GM19025 (cell line): ENCODE measurements around the gene ZNF763.
A peak's percentile ranks its signal among the peaks of the same experiment; 100 is the strongest.
"Not testable (repeated sequence)": the region's sequence is repeated elsewhere in the genome, so short reads cannot be mapped to it uniquely, and the experiment has no call there.

Source experiments
- ATAC-seq: cut with Tn5 transposase; IDR thresholded peaks from one replicate; pipeline ENCODE4 v1.9.1; 2021; ENCODE audit warnings: mild to moderate bottlenecking, low read depth, moderate library complexity; ENCODE audit not compliant: unreplicated experiment

The ZNF763 gene

DNA sequence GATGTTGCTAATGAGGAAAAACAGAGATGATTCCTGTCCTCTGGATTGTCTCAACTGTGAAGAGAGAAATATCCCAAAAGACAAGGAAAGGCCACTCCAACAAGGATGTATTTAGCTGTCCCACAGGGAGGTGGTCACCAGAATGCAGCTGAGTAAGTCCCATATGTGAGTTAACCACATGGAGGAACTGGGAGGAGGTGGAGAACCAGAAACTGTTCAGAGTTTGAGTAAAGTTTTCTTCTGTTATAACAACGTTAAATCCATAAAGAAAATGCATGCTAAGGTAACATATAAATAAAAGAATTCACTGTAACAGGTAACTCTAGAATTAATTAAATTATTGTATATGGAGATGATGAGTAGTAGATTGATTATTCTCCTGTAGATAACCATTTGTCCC, 5.3 kb downstream of the ZNF763 start:
- no peak for ATAC-seq

DNA sequence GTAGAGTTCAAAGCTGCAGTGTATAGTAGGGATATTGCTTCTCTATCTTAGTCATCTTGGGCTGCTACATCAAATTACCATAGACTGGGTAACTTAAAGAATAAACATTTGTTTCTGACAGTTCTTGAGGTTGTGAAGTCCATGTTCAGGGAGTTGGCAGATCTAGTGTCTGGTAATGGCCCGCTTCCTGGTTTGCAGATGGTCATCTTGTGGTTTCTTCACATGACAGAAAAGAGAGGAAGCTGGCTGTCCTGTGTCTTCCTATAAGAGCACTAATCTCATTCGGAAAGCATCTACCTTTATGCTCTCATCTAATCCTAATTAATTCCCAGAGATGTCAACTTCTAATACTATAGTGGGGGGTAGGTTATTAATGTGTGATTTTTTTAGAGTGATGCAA, 6.2 kb downstream of the ZNF763 start:
- ATAC-seq = no peak

GRCh38 chr19:11973019-11973810, 8.4 kb downstream of the ZNF763 start:
- no peak for ATAC-seq

DNA sequence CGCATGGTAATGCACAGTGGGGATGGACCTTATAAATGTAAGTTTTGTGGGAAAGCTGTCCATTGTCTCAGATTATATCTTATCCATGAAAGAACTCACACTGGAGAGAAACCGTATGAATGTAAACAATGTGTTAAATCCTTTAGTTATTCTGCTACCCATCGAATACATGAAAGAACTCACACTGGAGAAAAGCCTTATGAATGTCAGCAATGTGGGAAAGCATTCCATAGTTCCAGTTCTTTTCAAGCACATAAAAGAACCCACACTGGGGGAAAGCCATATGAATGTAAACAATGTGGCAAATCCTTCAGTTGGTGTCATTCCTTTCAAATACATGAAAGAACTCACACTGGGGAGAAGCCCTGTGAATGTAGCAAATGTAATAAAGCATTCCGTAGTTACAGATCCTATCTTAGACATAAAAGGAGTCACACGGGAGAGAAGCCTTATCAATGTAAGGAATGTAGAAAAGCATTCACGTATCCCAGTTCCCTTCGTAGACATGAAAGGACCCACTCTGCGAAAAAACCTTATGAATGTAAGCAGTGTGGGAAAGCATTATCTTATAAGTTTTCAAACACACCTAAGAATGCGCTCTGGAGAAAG, 13.8 kb downstream of the ZNF763 start:
- ATAC-seq = no peak

DNA sequence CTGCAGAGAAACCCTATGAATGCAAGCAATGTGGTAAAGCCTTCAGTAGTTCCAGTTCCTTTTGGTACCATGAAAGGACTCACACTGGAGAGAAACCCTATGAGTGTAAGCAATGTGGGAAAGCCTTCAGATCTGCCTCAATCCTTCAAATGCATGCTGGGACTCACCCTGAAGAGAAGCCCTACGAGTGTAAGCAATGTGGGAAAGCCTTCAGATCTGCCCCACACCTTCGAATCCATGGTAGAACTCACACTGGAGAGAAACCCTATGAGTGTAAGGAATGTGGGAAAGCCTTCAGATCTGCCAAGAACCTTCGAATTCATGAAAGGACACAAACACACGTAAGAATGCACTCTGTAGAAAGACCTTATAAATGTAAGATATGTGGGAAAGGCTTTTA, 14.7 kb downstream of the ZNF763 start:
- ATAC-seq = no peak

DNA sequence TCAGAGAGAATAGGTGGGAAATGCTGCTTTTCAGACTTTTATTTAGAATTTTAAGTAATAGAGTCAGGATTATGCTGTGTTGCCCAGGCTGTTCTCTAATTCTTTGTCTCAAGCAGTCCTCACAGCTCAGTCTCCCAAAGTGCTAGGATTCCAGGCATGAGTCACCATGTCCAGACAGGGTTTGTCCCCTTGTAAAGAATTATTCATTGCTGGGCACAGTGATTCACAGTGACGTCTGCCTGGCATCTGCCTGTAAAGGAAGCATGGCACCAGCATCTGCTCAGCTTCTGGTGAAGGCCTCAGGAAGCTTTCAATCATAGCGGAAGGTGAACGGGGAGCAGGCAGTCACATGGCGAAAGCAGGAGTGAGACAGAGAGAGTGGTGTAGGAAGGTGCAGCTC, 17.7 kb downstream of the ZNF763 start:
- no peak for ATAC-seq

- ATAC-seq = no peak
These were observed 20.1 kb downstream of the ZNF763 start for GRCh38 chr19:11984986-11985385.

DNA sequence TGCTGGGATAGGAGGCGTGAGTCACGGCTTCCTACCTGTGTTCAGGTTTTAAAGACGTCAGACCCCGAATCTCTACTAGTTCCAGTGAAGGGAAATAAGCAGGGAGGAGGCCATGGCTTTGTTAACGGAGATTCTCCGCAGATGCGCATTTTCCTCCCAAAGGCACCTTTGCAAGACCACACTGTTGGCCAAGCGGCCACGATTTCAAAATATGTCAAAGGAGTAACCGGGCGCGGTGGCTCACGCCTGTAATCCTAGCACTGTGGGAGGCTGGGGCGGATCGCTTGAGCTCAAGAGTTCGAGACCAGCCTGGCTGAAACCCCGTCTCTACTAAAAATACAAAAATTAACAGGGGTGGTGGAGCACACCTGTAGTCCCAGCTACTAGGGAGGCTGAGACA, 21.9 kb downstream of the ZNF763 start:
- no peak for ATAC-seq

DNA sequence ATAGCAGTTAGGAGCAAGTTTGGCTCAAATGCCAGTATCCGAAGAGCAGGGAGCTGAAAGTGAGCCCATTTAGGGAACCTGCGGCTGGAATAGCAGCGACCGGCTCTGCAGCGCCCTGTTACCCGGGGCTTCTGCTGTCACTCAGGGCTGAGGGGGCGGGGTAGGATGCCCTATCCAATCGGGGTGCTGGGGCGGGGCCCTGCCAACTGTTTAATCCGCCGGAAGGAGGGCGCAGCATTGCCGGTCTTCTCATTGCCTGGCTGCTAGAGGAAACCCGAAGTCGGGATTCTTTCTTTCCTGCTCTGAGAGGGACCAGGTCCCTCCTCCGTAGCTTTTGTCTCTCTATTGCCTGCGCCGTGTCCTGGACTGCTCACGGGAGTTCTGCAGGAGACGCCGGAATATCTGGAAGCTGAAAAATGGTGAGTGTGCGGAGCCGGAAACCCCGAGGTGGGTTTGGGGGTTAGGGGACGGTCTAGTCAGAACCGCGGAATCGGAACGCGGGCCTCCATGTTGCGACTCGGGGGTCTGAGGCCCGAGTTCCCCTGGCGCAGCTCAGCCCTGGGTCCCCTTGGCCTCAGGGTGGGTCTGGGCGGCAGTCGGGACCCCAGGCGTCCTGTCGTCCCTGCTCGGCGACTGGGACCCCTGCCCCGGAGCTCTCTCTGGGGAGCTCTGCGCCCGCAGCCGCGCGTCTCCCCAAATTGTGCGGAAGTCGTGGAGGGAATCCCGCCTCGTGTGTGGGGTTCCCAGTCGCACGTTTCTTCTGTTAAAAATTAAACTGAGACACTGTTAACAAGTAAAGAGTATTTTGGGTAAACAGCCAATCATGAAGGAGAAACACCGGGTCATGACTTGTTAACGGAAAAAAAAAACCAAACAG, 22.8 kb downstream of the ZNF763 start:
- ATAC-seq = peak; percentile 87

DNA sequence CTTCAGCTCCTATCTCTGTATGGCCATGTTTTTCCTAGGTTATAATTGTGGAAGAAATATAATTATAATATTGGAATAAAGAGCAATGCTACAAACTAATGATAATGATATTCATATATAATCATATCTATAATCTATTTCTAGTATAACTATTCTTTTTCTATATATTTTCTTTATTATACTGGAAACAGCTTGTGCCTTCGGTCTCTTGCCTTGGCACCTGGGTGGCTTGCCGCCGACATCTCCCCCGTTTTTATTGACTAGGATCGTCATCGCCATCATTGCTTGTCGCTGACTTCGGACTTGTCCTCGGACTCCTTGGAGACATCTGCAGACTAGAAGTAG, 24.2 kb downstream of the ZNF763 start:
- no peak for ATAC-seq

DNA sequence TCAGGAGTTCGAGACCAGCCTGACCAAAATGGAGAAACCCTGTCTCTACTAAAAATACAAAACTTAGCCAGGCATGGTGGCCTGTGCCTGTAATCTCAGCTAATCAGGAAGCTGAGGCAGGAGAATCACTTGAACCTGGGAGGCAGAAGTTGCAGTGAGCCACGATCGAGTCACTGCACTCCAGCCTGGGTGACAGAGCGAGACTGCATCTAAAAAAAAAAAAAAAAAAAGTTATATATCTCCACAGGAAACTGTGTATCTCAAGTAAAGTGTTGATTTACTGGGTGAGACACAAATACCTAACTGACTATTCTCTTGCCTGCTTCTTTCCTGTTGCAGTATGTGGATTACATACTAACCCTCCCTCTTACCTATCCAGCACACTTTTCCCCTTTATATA, 27.1 kb downstream of the ZNF763 start:
- not testable (repeated sequence) for ATAC-seq

DNA sequence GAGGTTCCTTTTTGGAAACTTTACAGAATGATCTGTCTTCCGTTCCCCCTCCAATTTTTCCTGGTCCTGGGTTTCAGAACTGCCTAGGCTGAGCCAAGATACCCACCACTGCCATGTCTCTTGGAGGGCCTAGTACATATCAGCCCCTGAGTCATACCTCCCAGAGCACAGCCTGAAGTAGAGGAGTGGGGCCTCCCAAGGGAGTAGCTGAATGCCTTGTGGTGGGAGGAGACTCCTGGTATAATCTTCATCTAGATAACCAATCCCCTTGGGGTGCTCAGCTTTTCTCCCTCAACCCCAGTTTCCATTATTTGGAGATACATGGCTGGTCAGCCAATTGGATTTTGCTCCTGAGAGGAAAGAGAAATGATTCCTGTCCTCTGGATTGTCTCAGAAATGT, 30.3 kb downstream of the ZNF763 start:
- no peak for ATAC-seq

GRCh38 chr19:12000152-12000981, 35.5 kb downstream of the ZNF763 start:
- no peak for ATAC-seq

DNA sequence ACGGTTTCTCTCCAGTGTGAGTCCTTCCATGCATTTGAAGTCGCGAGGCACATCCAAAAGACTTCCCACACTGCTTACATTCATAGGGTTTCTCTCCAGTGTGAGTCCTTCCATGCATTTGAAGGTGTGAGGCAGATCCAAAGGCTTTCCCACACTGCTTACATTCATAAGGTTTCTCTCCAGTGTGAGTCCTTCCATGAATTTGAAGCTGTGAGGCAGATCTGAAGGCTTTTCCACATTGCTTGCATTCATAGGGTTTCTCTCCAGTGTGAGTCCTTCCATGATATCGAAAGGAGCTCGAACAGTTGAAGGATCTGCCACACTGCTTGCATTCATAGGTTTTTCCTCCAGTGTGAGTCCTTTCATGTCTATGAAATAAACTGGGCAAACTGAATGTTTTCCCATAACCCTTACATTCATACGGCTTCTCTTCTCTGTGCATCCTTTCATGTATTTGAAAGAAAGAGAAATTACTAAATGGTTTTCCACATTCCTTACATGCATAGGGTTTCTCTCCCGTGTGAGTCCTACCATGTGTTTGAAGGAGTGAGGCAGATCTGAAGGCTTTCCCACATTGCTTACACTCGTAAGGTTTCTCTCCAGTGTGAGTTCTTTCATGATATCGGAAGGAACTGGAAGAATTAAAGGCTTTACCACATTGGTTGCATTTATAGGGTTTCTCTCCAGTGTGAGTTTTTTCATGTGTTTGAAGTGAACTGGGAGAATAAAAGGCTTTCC, 50.3 kb downstream of the ZNF763 start:
- no peak for ATAC-seq

GRCh38 chr19:12015753-12016116, 50.9 kb downstream of the ZNF763 start:
- no peak for ATAC-seq
